Esophagus squamous epithelium (tissue), 4 donors: ENCODE data around the gene DDIAS.
"Not testable (repeated sequence)": the region's sequence is repeated elsewhere in the genome, so short reads cannot be mapped to it uniquely, and the experiment has no call there.

Experiments
- CTCF ChIP-seq, 6 experiments: fragments of 450-650 bp in 4 of 6; fragments of 200-600 bp in 2 of 6; sonication (generic) in 2 of 6; IDR thresholded peaks; one replicate each; pipeline ENCODE4 v1.5.1; 2016 to 2019; ENCODE audit warnings: antibody characterized with exemption in 6 of 6, mild to moderate bottlenecking in 4 of 6, moderate library complexity in 4 of 6
- POLR2A ChIP-seq, 4 donors: fragments of 450-650 bp; IDR thresholded peaks; one replicate each; pipeline ENCODE4 v1.6.1; 2017; ENCODE audit warnings: antibody characterized with exemption in 4 of 4, mild to moderate bottlenecking in 4 of 4, moderate library complexity in 3 of 4

DNA sequence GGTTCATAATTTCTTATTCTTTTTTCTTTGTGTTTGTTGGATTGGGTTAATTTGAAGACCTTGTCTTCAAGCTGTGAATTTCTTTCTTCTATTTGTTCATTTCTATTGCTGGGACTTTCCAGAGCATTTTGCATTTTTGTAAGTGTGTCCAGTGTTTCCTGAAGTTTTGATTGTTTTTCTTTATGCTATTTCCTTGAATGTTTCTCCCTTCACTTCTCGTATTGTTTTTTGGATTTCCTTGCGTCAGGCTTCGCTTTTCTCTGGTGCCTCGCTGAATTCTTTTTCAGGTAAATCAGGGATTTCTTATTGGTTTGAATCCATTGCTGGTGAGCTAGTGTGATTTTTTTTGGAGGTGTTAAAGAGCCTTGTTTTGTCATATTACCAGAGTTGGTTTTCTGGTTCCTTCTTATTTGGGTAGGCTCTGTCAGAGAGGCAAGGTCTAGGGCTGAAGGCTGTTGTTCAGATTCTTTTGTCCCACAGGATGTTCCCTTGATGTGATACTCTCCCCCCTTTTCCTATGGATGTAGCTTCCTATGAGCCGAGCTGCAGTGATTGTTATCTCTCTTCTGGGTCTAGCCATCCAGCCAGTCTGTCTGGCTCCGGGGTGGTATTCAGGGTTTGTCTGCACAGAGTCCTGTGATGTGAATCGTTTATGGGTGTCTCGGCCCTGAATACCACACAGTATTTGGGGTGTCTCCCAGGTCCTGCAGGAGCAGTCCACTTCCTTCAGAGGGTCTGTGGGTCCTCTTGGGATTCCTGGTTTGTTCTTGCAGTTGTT lies 21.0 kb downstream of the DDIAS start:
- not testable (repeated sequence) for TF ChIP-seq CTCF, POLR2A (IDR thresholded peaks at IDR 0.05)
